Nephron progenitor cell (in vitro differentiated cells): ENCODE measurements around the gene COP1.
"Not testable (repeated sequence)": the region's sequence is repeated elsewhere in the genome, so short reads cannot be mapped to it uniquely, and the experiment has no call there.

ENCODE experiments used
- DNase-seq: peaks from one replicate; pipeline ENCODE4 v3.0.0; 2021
- H3K27ac Mint-ChIP-seq: 2 replicates; pipeline ENCODE4 v1.8.0; 2021; ENCODE audit warnings: mild to moderate bottlenecking, moderate library complexity, mixed read lengths
- H3K27me3 Mint-ChIP-seq: 2 replicates; pipeline ENCODE4 v1.8.0; 2021; ENCODE audit warnings: mild to moderate bottlenecking, low read depth, mixed read lengths; ENCODE audit not compliant: poor library complexity
- H3K36me3 Mint-ChIP-seq: 2 replicates; pipeline ENCODE4 v1.8.0; 2021; ENCODE audit warnings: low read depth, mixed read lengths
- H3K4me1 Mint-ChIP-seq: 2 replicates; pipeline ENCODE4 v1.8.0; 2021; ENCODE audit warnings: mixed read lengths
- H3K4me3 Mint-ChIP-seq: 2 replicates; pipeline ENCODE4 v1.8.0; 2021; ENCODE audit warnings: mild to moderate bottlenecking, moderate library complexity, mixed read lengths
- H3K9me3 Mint-ChIP-seq: 2 replicates; pipeline ENCODE4 v1.8.0; 2021; ENCODE audit warnings: mild to moderate bottlenecking, moderate library complexity, mixed read lengths
- CTCF ChIP-seq: fragments of 200-600 bp; sonication (generic); IDR thresholded peaks from 2 replicates; pipeline ENCODE4 v1.5.0; 2021; ENCODE audit warnings: antibody characterized with exemption

Gene COP1

GRCh38 chr1:176033881-176034280 lies 173.2 kb downstream of the COP1 start:
- H3K27ac Mint-ChIP-seq: no peak overlapping the region

GRCh38 chr1:176033474-176033873 lies 173.6 kb downstream of the COP1 start:
- no peak overlapping the region for H3K27ac Mint-ChIP-seq
- no peaks in the 10 kb centered on the region for H3K27me3 Mint-ChIP-seq
- H3K4me3 Mint-ChIP-seq: no peak overlapping the region
- H3K4me1 Mint-ChIP-seq: no peaks in the 10 kb centered on the region
- DNase-seq: no peak
- peaks cover 44% of the 10 kb centered on the region for H3K36me3 Mint-ChIP-seq
- no peaks in the 10 kb centered on the region for H3K9me3 Mint-ChIP-seq
- TF ChIP-seq CTCF: no peak

More at GRCh38 chr1:176033881-176034280, 173.2 kb downstream of the COP1 start:
- TF ChIP-seq CTCF: no peak
- DNase-seq: no peak
- no peaks in the 10 kb centered on the region for H3K4me1 Mint-ChIP-seq
- H3K4me3 Mint-ChIP-seq: no peak overlapping the region
- peaks cover 48% of the 10 kb centered on the region for H3K36me3 Mint-ChIP-seq
- no peaks in the 10 kb centered on the region for H3K9me3 Mint-ChIP-seq
- no peaks in the 10 kb centered on the region for H3K27me3 Mint-ChIP-seq

GRCh38 chr1:176032040-176032645 lies 174.9 kb downstream of the COP1 start:
- Mint-ChIP-seq H3K4me1 (no peaks in the 10 kb centered on the region), H3K36me3 (peaks cover 39% of the 10 kb centered on the region), H3K9me3 (no peaks in the 10 kb centered on the region), H3K27ac (no peak overlapping the region), H3K27me3 (no peaks in the 10 kb centered on the region), H3K4me3 (no peak overlapping the region)
- DNase-seq: no peak
- TF ChIP-seq CTCF: no peak

GRCh38 chr1:176029609-176030008 lies 177.5 kb downstream of the COP1 start:
- Mint-ChIP-seq H3K27ac (no peak overlapping the region), H3K4me1 (no peaks in the 10 kb centered on the region), H3K4me3 (no peak overlapping the region), H3K27me3 (no peaks in the 10 kb centered on the region), H3K9me3 (no peaks in the 10 kb centered on the region), H3K36me3 (peaks cover 31% of the 10 kb centered on the region)
- DNase-seq: no peak
- no peak for TF ChIP-seq CTCF

GRCh38 chr1:176029155-176029554 lies 177.9 kb downstream of the COP1 start:
- no peak for DNase-seq

GRCh38 chr1:176027934-176028333 lies 179.2 kb downstream of the COP1 start:
- not testable (repeated sequence) for DNase-seq, H3K4me3 Mint-ChIP-seq, H3K27ac Mint-ChIP-seq, H3K9me3 Mint-ChIP-seq, H3K27me3 Mint-ChIP-seq, H3K4me1 Mint-ChIP-seq
- peaks cover 41% of the 10 kb centered on the region for H3K36me3 Mint-ChIP-seq

More at GRCh38 chr1:176029155-176029554, 177.9 kb downstream of the COP1 start:
- peaks cover 36% of the 10 kb centered on the region for H3K36me3 Mint-ChIP-seq
- TF ChIP-seq CTCF: no peak
- H3K27me3 Mint-ChIP-seq: no peaks in the 10 kb centered on the region
- no peak overlapping the region for H3K4me3 Mint-ChIP-seq
- no peak overlapping the region for H3K27ac Mint-ChIP-seq
- no peaks in the 10 kb centered on the region for H3K9me3 Mint-ChIP-seq
- H3K4me1 Mint-ChIP-seq: no peaks in the 10 kb centered on the region
